Measurements from ENCODE around the gene MYO6.

GRCh38 chr6:75906871-75907270 is 157.8 kb downstream of the MYO6 start:
- no peak for TF ChIP-seq CTCF (IDR thresholded peaks at IDR 0.05; ENCODE audit: low read length)
- no peak for TF ChIP-seq EZH2 (IDR thresholded peaks at IDR 0.05; ENCODE audit: borderline replicate concordance, low read length)

Data from OCI-LY1 (cell line).